AG10803 (cell line): Measurements from ENCODE around the gene TMEM54.

Source experiments
- DNase-seq: peaks from one replicate; pipeline ENCODE4 v3.0.0; 2010; ENCODE audit warnings: low read depth
- H3K4me3 ChIP-seq: 2 replicates; pipeline ENCODE4 v1.5.1; 2011; ENCODE audit warnings: mild to moderate bottlenecking, low read length, control low read depth
- CTCF ChIP-seq: conservative IDR thresholded peaks from 2 replicates; pipeline ENCODE4 v1.5.1; 2011; ENCODE audit warnings: mild to moderate bottlenecking, low read length, control low read depth, inconsistent platforms

Gene TMEM54, protein sequence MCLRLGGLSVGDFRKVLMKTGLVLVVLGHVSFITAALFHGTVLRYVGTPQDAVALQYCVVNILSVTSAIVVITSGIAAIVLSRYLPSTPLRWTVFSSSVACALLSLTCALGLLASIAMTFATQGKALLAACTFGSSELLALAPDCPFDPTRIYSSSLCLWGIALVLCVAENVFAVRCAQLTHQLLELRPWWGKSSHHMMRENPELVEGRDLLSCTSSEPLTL

DNA sequence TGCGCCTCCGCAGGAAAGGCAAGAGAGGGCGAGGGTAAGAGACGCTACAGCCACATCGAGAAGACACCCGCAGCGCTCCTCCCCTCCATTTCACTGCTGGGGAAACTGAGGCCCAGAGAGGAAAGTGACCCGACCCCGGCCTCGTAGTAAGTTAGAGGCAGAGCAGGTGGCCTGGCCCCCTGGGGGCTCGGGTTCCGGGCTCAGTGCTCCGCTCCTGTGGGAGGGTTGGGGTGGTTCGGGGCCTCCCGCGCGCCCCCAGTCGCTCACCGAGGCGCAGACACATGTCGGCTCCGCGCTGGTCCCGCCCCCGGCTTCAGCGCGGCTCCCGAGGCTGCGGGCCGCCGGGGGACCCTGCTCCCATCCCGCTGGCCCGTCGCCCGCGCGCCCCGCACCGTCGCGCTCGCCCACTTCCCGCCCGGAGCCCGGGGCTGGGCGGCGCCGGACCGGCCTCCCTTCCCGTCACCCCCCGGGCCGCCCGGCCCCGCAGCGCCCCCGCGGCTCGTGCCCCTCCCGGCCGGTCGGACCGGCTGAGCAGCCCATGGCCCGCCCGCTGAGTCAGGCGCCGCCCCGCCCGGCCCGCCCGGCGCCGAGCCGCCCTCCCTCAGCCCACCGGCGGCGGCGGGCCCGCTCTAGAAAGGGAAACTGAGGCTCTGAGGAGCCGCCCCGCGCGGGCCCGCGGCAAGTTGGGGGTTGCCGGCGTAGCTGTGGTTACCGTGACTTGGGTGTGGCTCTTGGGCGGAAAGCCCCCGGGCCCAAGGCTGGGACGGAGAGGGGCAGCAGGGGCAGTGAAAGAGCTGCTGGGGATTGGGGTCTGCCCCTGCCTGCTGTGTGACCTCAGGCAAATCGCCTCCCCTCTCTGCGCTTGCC lies at the start of gene TMEM54:
Gene TMEM54, minus strand, starts transcription at position 434 of the 867 bp plus-strand sequence. Its CDS starts 151 bp downstream, at position 283.
- peak within 1 kb of the TSS; percentile 68 for H3K4me3 ChIP-seq
- no peak; the same call in 1 of the 2 replicates for TF ChIP-seq CTCF
- DNase-seq: no peak

GRCh38 chr1:32949519-32949918 lies 48.3 kb upstream of the TMEM54 start:
- TF ChIP-seq CTCF: no peak
- H3K4me3 ChIP-seq: no peak overlapping the region
- DNase-seq: no peak

DNA sequence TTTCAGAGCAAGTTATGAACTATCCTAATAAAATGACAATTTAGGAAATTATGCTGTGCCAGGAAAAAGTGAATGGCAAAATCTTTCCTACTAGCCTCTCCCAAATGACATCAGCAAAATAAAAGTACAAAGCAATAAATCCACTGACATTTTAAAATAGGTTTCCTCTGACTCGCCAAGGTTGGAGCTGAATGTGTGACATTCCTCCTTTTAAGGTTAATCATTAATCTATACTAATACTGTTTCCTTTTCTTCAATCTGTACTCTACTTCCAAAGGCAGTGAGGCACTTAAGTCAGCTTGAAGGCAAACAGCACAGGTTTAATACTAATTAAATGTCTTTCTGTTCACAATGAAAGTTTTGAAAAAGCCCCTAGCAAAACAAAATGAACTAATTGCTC lies 47.7 kb upstream of the TMEM54 start:
- TF ChIP-seq CTCF: no peak

GRCh38 chr1:32948390-32948722 lies 47.2 kb upstream of the TMEM54 start:
- no peak for DNase-seq
- no peak overlapping the region for H3K4me3 ChIP-seq
- TF ChIP-seq CTCF: no peak

More for the DNA sequence above, 47.7 kb upstream of the TMEM54 start:
- no peak for DNase-seq
- H3K4me3 ChIP-seq: no peak overlapping the region

DNA sequence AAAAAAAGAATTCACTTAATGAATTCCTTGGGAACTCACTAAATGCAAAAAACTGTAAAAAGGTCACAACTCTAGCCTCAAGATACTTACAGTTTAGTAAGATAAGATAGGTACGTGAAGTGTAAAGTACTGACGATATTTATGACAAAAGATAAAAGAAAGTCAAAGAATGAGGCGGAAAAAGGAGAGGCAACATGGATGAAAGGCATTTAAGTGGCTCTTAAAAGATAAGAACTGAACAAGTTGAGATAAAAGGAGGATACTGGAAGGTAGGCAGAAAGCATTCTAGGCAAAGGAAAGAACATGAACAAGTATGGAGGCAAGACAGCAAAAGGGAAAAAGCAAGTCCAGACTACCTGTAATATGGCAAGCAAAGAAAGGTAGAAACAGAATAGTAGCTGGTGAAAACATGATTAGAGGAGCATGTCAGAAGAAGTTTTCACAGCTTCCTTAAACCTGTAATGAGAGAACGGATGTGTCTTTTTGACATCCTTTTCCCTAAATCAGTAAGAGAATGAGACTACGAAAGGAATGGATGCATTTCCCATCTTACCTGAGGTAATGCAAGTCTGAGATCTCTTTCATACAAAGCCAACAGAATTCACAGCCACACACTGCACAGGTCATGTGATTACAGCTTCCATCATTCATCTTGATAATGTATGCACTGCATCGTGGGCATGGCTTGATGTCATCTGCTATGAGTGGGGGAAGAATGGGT lies 46.6 kb upstream of the TMEM54 start:
- no peak for DNase-seq
- H3K4me3 ChIP-seq: no peak overlapping the region
- TF ChIP-seq CTCF: no peak

GRCh38 chr1:32946413-32946812 lies 45.2 kb upstream of the TMEM54 start:
- no peak for DNase-seq
- H3K4me3 ChIP-seq: no peak overlapping the region
- TF ChIP-seq CTCF: no peak

- H3K4me3 ChIP-seq: no peak overlapping the region
- DNase-seq: no peak
- no peak for TF ChIP-seq CTCF
These were observed 43.0 kb upstream of the TMEM54 start for GRCh38 chr1:32944180-32944579.
